T-cell (primary cell): ENCODE data around the gene GJB3. TPM values are rescaled to one million over a fixed set of nuclear protein-coding genes. Genes with fewer than 3 reads are reported as not detected.
"Not testable (repeated sequence)": the region's sequence is repeated elsewhere in the genome, so short reads cannot be mapped to it uniquely, and the experiment has no call there.

Experiments
- ATAC-seq, 4 experiments: fragments of 200-7000 bp in 3 of 4; fragments of 150-1000 bp in 1 of 4; cut with Tn5 transposase; replicated peaks in 1 of 4; 1 replicate in 3 of 4; 2 replicates in 1 of 4; pipeline ENCODE4 v1.10.0; 2021; ENCODE audit warnings: moderate library complexity in 3 of 4, mild to moderate bottlenecking in 2 of 4, moderate number of reproducible peaks in 1 of 4
- CTCF ChIA-PET, 2 donors: fragments of 300-600 bp; sonication (Branson Sonifier 250); formaldehyde crosslinking; loops; one replicate each; lab custom pipeline; 2022; ENCODE audit warnings: antibody characterized with exemption in 2 of 2; lab: Charles Lee
- POLR2A ChIA-PET, 2 donors: fragments of 300-600 bp; sonication (Branson Sonifier 250); formaldehyde crosslinking; loops; one replicate each; lab custom pipeline; 2022; ENCODE audit warnings: antibody characterized with exemption in 2 of 2; lab: Charles Lee
- DNase-seq, 35 experiments: peaks; one replicate each; pipeline versions ENCODE4 v3.0.0 to v3.0.0-alpha.2; 2013 to 2023
- H3K27ac ChIP-seq: one replicate; pipeline ENCODE4 v1.5.1; 2013; ENCODE audit warnings: low read length
- H3K27me3 ChIP-seq, 2 experiments: replicated peaks in 1 of 2; 1 replicate in 1 of 2; 2 replicates in 1 of 2; pipeline versions ENCODE4 v1.6.1 to v1.7.0; 2013; ENCODE audit warnings: low read length in 1 of 2, mixed read lengths in 1 of 2; ENCODE audit not compliant: control insufficient read depth in 2 of 2, insufficient read depth in 2 of 2; ENCODE audit errors: extremely low read depth in 1 of 2
- H3K36me3 ChIP-seq, 2 donors: 1 replicate in 1 of 2; 2 replicates in 1 of 2; pipeline versions ENCODE4 v1.6.1 to v1.7.0; 2013; ENCODE audit warnings: low read length in 1 of 2; ENCODE audit not compliant: control insufficient read depth in 2 of 2, insufficient read depth in 1 of 2; ENCODE audit errors: extremely low read depth in 1 of 2
- H3K4me1 ChIP-seq, 2 experiments: 1 replicate in 1 of 2; 2 replicates in 1 of 2; pipeline versions ENCODE4 v1.6.1 to v1.7.0; 2013; ENCODE audit warnings: low read length in 2 of 2, mixed read lengths in 1 of 2; ENCODE audit not compliant: insufficient read depth in 2 of 2, control insufficient read depth in 1 of 2; ENCODE audit errors: extremely low read depth in 1 of 2
- H3K4me3 ChIP-seq, 2 donors: 1 replicate in 1 of 2; 2 replicates in 1 of 2; pipeline versions ENCODE4 v1.5.1 to v1.7.0; 2013; ENCODE audit warnings: mild to moderate bottlenecking in 2 of 2, low read length in 1 of 2, moderate library complexity in 1 of 2; ENCODE audit not compliant: control insufficient read depth in 1 of 2; ENCODE audit errors: extremely low read depth in 1 of 2
- H3K9me3 ChIP-seq: 2 replicates; pipeline ENCODE4 v1.7.0; 2013
- H3K27ac Mint-ChIP-seq, 2 donors: one replicate each; pipeline ENCODE4 v1.8.0; 2020 to 2021; ENCODE audit warnings: mild to moderate bottlenecking in 2 of 2, mixed read lengths in 2 of 2
- H3K27me3 Mint-ChIP-seq, 2 donors: one replicate each; pipeline ENCODE4 v1.8.0; 2021 to 2022; ENCODE audit warnings: mixed read lengths in 2 of 2
- H3K36me3 Mint-ChIP-seq: one replicate; pipeline ENCODE4 v1.8.0; 2021; ENCODE audit warnings: mixed read lengths
- H3K4me1 Mint-ChIP-seq, 3 donors: one replicate each; pipeline ENCODE4 v1.8.0; 2020 to 2022; ENCODE audit warnings: mixed read lengths in 3 of 3, mild to moderate bottlenecking in 1 of 3
- H3K4me3 Mint-ChIP-seq, 3 donors: one replicate each; pipeline ENCODE4 v1.8.0; 2020 to 2022; ENCODE audit warnings: mild to moderate bottlenecking in 3 of 3, mixed read lengths in 3 of 3, moderate library complexity in 3 of 3
- H3K9me3 Mint-ChIP-seq, 3 donors: one replicate each; pipeline ENCODE4 v1.8.0; 2020 to 2022; ENCODE audit warnings: mixed read lengths in 3 of 3
- WGBS: methylation state at CpG from one replicate; pipeline ENCODE4 v1.1.5; 2013; ENCODE audit warnings: missing lambda C conversion rate; ENCODE audit not compliant: insufficient coverage; 5-methylcytosine and 5-hydroxymethylcytosine counted together
- total RNA-seq, 35 experiments: library from RNA in 6 of 35; stranded (reverse) in 6 of 35; fragments of 120-200 nt in 1 of 35; gene quantifications; one replicate each; pipeline versions ENCODE4 v1.2.1 to v1.2.4 and lab custom pipeline; 2013 to 2026

Gene GJB3
- total RNA-seq, 5 donors from 2014 or later (not counting 1 experiment from before 2014, with no cell fraction given): not detected

DNA sequence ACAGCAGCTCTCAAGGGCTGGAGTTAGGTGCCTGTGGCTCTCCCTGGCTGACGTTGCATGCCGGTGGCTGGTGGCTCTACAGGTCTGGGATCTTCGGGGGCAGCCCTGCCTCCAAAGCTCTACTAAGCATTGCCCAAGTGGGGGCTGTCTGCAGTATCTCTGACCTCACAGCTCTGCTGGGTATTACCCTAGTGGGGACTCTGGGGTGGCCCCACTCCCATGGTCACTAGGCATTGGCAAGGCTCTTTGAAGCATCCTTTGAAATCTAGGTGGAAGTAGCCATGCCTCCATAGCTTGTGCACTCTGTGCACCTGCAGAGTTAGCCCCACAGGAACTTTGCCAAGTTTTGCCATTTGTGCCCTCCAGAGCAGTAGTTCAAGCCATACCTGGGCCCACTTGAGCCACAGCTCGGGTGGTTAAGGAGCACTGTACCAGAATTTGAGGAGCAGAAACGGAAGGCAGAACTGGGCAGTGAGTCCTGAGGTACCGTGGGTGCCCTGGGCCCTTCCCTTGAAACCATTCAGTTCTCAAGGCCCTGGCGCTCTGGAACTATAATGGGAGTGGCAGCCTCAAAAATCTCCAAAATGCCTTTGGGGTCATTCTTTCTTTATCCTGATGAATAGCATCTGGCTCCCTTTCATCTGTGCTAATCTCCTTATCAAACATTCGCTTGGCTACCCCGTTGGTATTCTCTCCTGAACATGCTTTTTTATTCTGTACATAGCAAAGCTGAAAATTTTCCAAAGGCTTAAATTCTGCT, 27.2 kb downstream of the GJB3 start:
- CTCF ChIA-PET: no interaction called here
- Mint-ChIP-seq H3K4me1 (peaks cover 0 to 6% (median 0%) of the 10 kb centered on the region in 3 donors), H3K36me3 (peaks cover 22% of the 10 kb centered on the region), H3K9me3 (peaks cover 4 to 13% (median 6%) of the 10 kb centered on the region in 3 donors), H3K4me3 (no peak overlapping the region), H3K27me3 (no peaks in the 10 kb centered on the region), H3K27ac (no peak overlapping the region)
- whole genome bisulfite sequencing: 88% methylated on average over 8 of the region's 9 CpGs
- POLR2A ChIA-PET: no interaction called here
- ATAC-seq: no peak
- Histone ChIP-seq H3K4me1 (no peaks in the 10 kb centered on the region), H3K27me3 (no peaks in the 10 kb centered on the region), H3K27ac (no peak overlapping the region), H3K4me3 (no peak overlapping the region), H3K9me3 (no peaks in the 10 kb centered on the region), H3K36me3 (no peaks in the 10 kb centered on the region)
- no peak for DNase-seq

DNA sequence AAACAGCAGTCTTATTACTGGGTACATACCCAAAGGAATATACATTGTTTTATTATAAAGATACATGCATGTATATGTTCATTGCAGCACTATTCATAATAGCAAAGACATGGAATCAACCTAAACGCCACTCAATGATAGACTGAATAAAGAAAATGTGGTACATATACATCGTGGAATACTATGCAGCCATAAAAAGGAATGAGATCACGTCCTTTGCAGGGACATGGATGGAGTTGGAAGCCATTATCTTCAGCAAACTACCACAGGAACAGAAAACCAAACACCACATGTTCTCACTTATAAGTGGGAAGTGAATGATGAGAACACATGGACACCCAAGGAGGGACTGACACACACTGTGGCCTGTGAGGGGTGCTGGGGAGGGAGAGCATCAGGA, 29.8 kb downstream of the GJB3 start:
- POLR2A ChIA-PET, H3K4me1 ChIP-seq, H3K36me3 ChIP-seq, CTCF ChIA-PET, H3K9me3 ChIP-seq, DNase-seq, H3K27me3 Mint-ChIP-seq, ATAC-seq, H3K27ac ChIP-seq, H3K27ac Mint-ChIP-seq, H3K4me3 Mint-ChIP-seq, H3K4me1 Mint-ChIP-seq, H3K4me3 ChIP-seq, H3K27me3 ChIP-seq, H3K9me3 Mint-ChIP-seq: not testable (repeated sequence)
- peaks cover 25% of the 10 kb centered on the region for H3K36me3 Mint-ChIP-seq
- no CpG with 5 or more reads among the region's 3 CpGs for WGBS

DNA sequence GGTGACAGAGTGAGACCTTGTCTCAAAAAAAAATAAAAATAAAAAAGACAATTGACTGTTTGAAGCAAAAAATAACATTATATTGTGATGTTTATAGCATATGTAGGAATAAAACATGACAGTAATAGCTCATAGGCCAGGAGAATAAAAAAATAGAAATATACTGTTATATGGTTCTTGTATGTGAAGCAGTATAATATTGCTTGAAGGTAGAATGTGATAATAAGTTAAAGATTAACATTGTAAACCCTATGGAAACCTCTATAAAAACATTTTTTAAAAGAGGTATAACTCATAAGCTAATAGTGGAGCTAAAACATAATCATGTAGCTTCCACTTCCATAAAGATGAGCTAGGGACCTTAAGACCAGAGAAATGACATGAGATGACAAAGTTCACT, 35.3 kb downstream of the GJB3 start:
- H3K4me1 Mint-ChIP-seq: no peaks in the 10 kb centered on the region
- POLR2A ChIA-PET: no interaction called here
- peaks cover 11% of the 10 kb centered on the region for H3K36me3 Mint-ChIP-seq
- no peak for DNase-seq
- no peaks in the 10 kb centered on the region for H3K27me3 Mint-ChIP-seq
- H3K4me3 Mint-ChIP-seq: no peak overlapping the region
- H3K27ac ChIP-seq: no peak overlapping the region
- no peak overlapping the region for H3K27ac Mint-ChIP-seq
- no peaks in the 10 kb centered on the region for H3K27me3 ChIP-seq
- H3K9me3 Mint-ChIP-seq: no peaks in the 10 kb centered on the region
- CTCF ChIA-PET: interaction anchor here in 1 of 2 donors (0.6 kb wide), 1 partner anchor 329 kb away, joined by 3 read pairs; no protein-coding TSS in a partner anchor
- H3K4me1 ChIP-seq: no peaks in the 10 kb centered on the region
- H3K9me3 ChIP-seq: no peaks in the 10 kb centered on the region
- H3K36me3 ChIP-seq: no peaks in the 10 kb centered on the region
- no peak overlapping the region for H3K4me3 ChIP-seq
- no peak for ATAC-seq

DNA sequence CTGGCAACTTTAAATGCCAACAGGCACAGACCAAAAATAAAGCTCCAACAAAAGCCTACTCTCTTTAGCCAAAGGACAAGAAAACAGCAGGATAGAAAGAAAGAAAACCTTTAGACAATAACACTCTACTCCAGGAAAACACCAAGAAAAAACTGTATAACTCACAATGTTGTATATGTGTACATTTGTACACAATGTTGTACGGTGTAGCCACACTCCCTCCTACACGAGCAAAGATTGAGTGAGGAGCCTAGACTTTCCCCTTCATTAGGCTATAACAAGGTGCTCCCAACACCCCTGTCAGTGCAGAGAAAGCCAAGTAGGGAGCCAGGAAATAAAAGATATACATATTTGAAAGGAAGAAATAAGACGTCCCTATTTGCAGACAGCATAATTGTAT, 35.8 kb downstream of the GJB3 start:
- no peak overlapping the region for H3K4me3 ChIP-seq
- H3K36me3 ChIP-seq: no peaks in the 10 kb centered on the region
- Mint-ChIP-seq H3K27ac (no peak overlapping the region), H3K27me3 (no peaks in the 10 kb centered on the region), H3K4me3 (no peak overlapping the region), H3K4me1 (no peaks in the 10 kb centered on the region), H3K9me3 (no peaks in the 10 kb centered on the region), H3K36me3 (peaks cover 15% of the 10 kb centered on the region)
- no peak for DNase-seq
- H3K27ac ChIP-seq: no peak overlapping the region
- WGBS: no CpG with 5 or more reads among the region's 3 CpGs
- H3K9me3 ChIP-seq: no peaks in the 10 kb centered on the region
- ChIA-PET POLR2A (no interaction called here), CTCF (interaction anchor here in 1 of 2 donors (0.6 kb wide), 1 partner anchor 330 kb away, joined by 3 read pairs; no protein-coding TSS in a partner anchor)
- H3K27me3 ChIP-seq: no peaks in the 10 kb centered on the region
- H3K4me1 ChIP-seq: no peaks in the 10 kb centered on the region
- ATAC-seq: no peak

DNA sequence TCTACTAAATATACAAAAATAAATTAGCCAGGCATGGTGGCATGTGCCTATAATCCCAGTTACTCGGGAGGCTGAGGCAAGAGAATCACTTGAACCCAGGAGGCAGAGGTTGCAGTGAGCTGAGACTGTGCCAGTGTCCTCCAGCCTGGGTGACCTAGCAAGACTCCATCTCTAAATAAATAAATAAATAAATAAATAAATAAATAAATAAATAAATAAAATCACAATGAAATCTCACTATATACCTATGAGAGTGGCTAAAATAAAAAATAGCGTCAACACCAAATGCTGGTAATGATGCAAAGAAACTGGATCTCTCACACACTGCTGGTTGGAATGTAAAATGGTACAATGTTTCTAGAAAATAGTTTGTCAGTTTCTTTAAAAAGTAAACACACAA, 37.8 kb downstream of the GJB3 start:
- DNase-seq, H3K4me1 Mint-ChIP-seq, H3K36me3 ChIP-seq, H3K4me3 ChIP-seq, H3K27me3 ChIP-seq, ATAC-seq, H3K27ac ChIP-seq, POLR2A ChIA-PET, H3K4me1 ChIP-seq, H3K9me3 Mint-ChIP-seq, H3K9me3 ChIP-seq, H3K4me3 Mint-ChIP-seq, H3K27me3 Mint-ChIP-seq, CTCF ChIA-PET, H3K27ac Mint-ChIP-seq: not testable (repeated sequence)
- no CpG with 5 or more reads among the region's 2 CpGs for WGBS
- peaks cover 17% of the 10 kb centered on the region for H3K36me3 Mint-ChIP-seq

DNA sequence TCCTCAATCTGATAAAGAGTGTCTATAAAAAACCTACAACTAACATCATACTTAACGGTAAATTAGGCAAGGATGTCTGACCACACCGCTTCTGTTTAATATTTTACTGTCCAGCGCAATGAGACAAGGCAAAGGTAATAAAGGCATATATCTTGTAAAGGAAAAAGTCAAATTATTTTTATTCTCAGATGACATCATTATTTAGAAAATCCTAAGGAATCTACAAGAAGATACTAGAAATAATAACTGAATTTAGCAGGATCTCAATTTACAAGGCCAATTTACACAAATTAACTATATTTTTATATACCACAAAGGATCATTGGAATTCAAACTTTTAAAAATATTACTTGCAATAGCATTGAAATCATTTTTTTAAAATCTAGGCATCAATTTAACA, 41.2 kb downstream of the GJB3 start:
- Mint-ChIP-seq H3K4me3 (no peak overlapping the region), H3K4me1 (no peaks in the 10 kb centered on the region), H3K27ac (no peak overlapping the region), H3K36me3 (peaks cover 13% of the 10 kb centered on the region), H3K9me3 (peaks cover 0 to 3% (median 3%) of the 10 kb centered on the region in 3 donors), H3K27me3 (no peaks in the 10 kb centered on the region)
- DNase-seq (no peak), ATAC-seq (no peak)
- Histone ChIP-seq H3K36me3 (no peaks in the 10 kb centered on the region), H3K27ac (no peak overlapping the region), H3K9me3 (no peaks in the 10 kb centered on the region), H3K27me3 (no peaks in the 10 kb centered on the region), H3K4me3 (no peak overlapping the region), H3K4me1 (no peaks in the 10 kb centered on the region)
- CTCF ChIA-PET: no interaction called here
- no CpG with 5 or more reads among the region's 3 CpGs for WGBS
- POLR2A ChIA-PET: no interaction called here
